MG63 (cell line): ENCODE measurements around the gene ADPRM. TPM values are rescaled to one million over a fixed set of nuclear protein-coding genes. Genes with fewer than 3 reads are reported as not detected.
A peak's percentile ranks its signal among the peaks of the same experiment; 100 is the strongest.
"Not testable (repeated sequence)": the region's sequence is repeated elsewhere in the genome, so short reads cannot be mapped to it uniquely, and the experiment has no call there.

Source experiments
- DNase-seq: peaks from one replicate; pipeline ENCODE4 v3.0.0-alpha.2; 2020
- H3K27me3 ChIP-seq: fragments of 250-450 bp; sonication (Bioruptor Pico); 2 replicates; pipeline ENCODE4 v1.5.1; 2020; ENCODE audit warnings: mild to moderate bottlenecking, moderate library complexity
- H3K36me3 ChIP-seq: fragments of 250-450 bp; sonication (Bioruptor Pico); 2 replicates; pipeline ENCODE4 v1.5.1; 2020; ENCODE audit warnings: mild to moderate bottlenecking, moderate library complexity
- H3K4me3 ChIP-seq: fragments of 250-450 bp; sonication (Bioruptor Pico); 2 replicates; pipeline ENCODE4 v1.5.1; 2020; ENCODE audit warnings: mild to moderate bottlenecking, moderate library complexity
- H3K9me3 ChIP-seq: fragments of 250-450 bp; sonication (Bioruptor Pico); 2 replicates; pipeline ENCODE4 v1.5.1; 2020; ENCODE audit warnings: mild to moderate bottlenecking, moderate library complexity
- total RNA-seq: library from RNA; depleted of rRNA; stranded (reverse); fragments of >200 nt; shearing (Covaris generic); gene quantifications from 2 replicates; pipeline ENCODE4 v1.2.3, GENCODE V29; 2014; ENCODE audit warnings: low replicate concordance

Gene ADPRM
- total RNA-seq, 1 experiment from 2014 or later, result 12.5 TPM

- no peak for DNase-seq
- Histone ChIP-seq H3K27me3 (no peaks in the 10 kb centered on the region), H3K4me3 (no peak overlapping the region), H3K36me3 (no peaks in the 10 kb centered on the region), H3K9me3 (no peaks in the 10 kb centered on the region)
These were observed 34.0 kb downstream of the ADPRM start for GRCh38 chr17:10731408-10731879.

GRCh38 chr17:10732121-10732520 lies 34.7 kb downstream of the ADPRM start:
- H3K36me3 ChIP-seq, H3K4me3 ChIP-seq, H3K27me3 ChIP-seq, H3K9me3 ChIP-seq, DNase-seq: not testable (repeated sequence)

- Histone ChIP-seq H3K4me3 (no peak overlapping the region), H3K9me3 (no peaks in the 10 kb centered on the region), H3K27me3 (no peaks in the 10 kb centered on the region), H3K36me3 (no peaks in the 10 kb centered on the region)
- no peak for DNase-seq
These were observed 36.3 kb downstream of the ADPRM start for GRCh38 chr17:10733666-10734065.

GRCh38 chr17:10735251-10735650 lies 37.9 kb downstream of the ADPRM start:
- DNase-seq, result no peak
- no peak overlapping the region for H3K4me3 ChIP-seq
- H3K27me3 ChIP-seq, result no peaks in the 10 kb centered on the region
- H3K36me3 ChIP-seq, result no peaks in the 10 kb centered on the region
- H3K9me3 ChIP-seq, result no peaks in the 10 kb centered on the region

GRCh38 chr17:10735821-10736220 lies 38.4 kb downstream of the ADPRM start:
- Histone ChIP-seq H3K9me3 (no peaks in the 10 kb centered on the region), H3K4me3 (no peak overlapping the region), H3K36me3 (no peaks in the 10 kb centered on the region), H3K27me3 (no peaks in the 10 kb centered on the region)
- no peak for DNase-seq

- H3K27me3 ChIP-seq, result no peaks in the 10 kb centered on the region
- H3K4me3 ChIP-seq, result no peak overlapping the region
- DNase-seq, result peak; percentile 54
- no peaks in the 10 kb centered on the region for H3K9me3 ChIP-seq
- no peaks in the 10 kb centered on the region for H3K36me3 ChIP-seq
These were observed 39.8 kb downstream of the ADPRM start for GRCh38 chr17:10737168-10737622.

GRCh38 chr17:10737736-10738135 lies 40.3 kb downstream of the ADPRM start:
- H3K9me3 ChIP-seq, result no peaks in the 10 kb centered on the region

GRCh38 chr17:10738521-10739258 lies 41.3 kb downstream of the ADPRM start:
- no peak for DNase-seq
- no peaks in the 10 kb centered on the region for H3K36me3 ChIP-seq
- no peaks in the 10 kb centered on the region for H3K9me3 ChIP-seq
- no peaks in the 10 kb centered on the region for H3K27me3 ChIP-seq
- no peak overlapping the region for H3K4me3 ChIP-seq

More at GRCh38 chr17:10737736-10738135, 40.3 kb downstream of the ADPRM start:
- H3K4me3 ChIP-seq, result no peak overlapping the region
- no peaks in the 10 kb centered on the region for H3K36me3 ChIP-seq
- H3K27me3 ChIP-seq, result no peaks in the 10 kb centered on the region
- no peak for DNase-seq

- Histone ChIP-seq H3K9me3 (no peaks in the 10 kb centered on the region), H3K4me3 (no peak overlapping the region), H3K27me3 (no peaks in the 10 kb centered on the region), H3K36me3 (no peaks in the 10 kb centered on the region)
- DNase-seq, result no peak
These were observed 42.0 kb downstream of the ADPRM start for GRCh38 chr17:10739386-10739785.

- Histone ChIP-seq H3K9me3 (no peaks in the 10 kb centered on the region), H3K4me3 (no peak overlapping the region), H3K27me3 (no peaks in the 10 kb centered on the region), H3K36me3 (no peaks in the 10 kb centered on the region)
- DNase-seq, result no peak
These were observed 44.2 kb downstream of the ADPRM start for GRCh38 chr17:10741416-10742135.

- no peaks in the 10 kb centered on the region for H3K36me3 ChIP-seq
- H3K27me3 ChIP-seq, result no peaks in the 10 kb centered on the region
- H3K9me3 ChIP-seq, result no peaks in the 10 kb centered on the region
- DNase-seq, result no peak
- H3K4me3 ChIP-seq, result no peak overlapping the region
These were observed 45.0 kb downstream of the ADPRM start for GRCh38 chr17:10742431-10742830.

GRCh38 chr17:10743316-10744009 lies 46.1 kb downstream of the ADPRM start:
- no peaks in the 10 kb centered on the region for H3K27me3 ChIP-seq
- H3K9me3 ChIP-seq, result no peaks in the 10 kb centered on the region
- H3K4me3 ChIP-seq, result no peak overlapping the region
- no peaks in the 10 kb centered on the region for H3K36me3 ChIP-seq
- peak; percentile 16 for DNase-seq

GRCh38 chr17:10744501-10745000 lies 47.2 kb downstream of the ADPRM start:
- Histone ChIP-seq H3K36me3 (no peaks in the 10 kb centered on the region), H3K9me3 (no peaks in the 10 kb centered on the region), H3K27me3 (no peaks in the 10 kb centered on the region), H3K4me3 (no peak overlapping the region)
- no peak for DNase-seq

- H3K4me3 ChIP-seq, result no peak overlapping the region
- no peaks in the 10 kb centered on the region for H3K9me3 ChIP-seq
- H3K36me3 ChIP-seq, result no peaks in the 10 kb centered on the region
- peak; percentile 28 for DNase-seq
- H3K27me3 ChIP-seq, result no peaks in the 10 kb centered on the region
These were observed 47.8 kb downstream of the ADPRM start for GRCh38 chr17:10745231-10745630.

- Histone ChIP-seq H3K27me3 (no peaks in the 10 kb centered on the region), H3K36me3 (no peaks in the 10 kb centered on the region), H3K9me3 (no peaks in the 10 kb centered on the region), H3K4me3 (no peak overlapping the region)
- DNase-seq, result no peak
These were observed 51.3 kb downstream of the ADPRM start for GRCh38 chr17:10748531-10749181.

GRCh38 chr17:10750210-10750609 lies 52.8 kb downstream of the ADPRM start:
- no peaks in the 10 kb centered on the region for H3K36me3 ChIP-seq
- no peak for DNase-seq
- H3K4me3 ChIP-seq, result no peak overlapping the region
- H3K27me3 ChIP-seq, result no peaks in the 10 kb centered on the region
- no peaks in the 10 kb centered on the region for H3K9me3 ChIP-seq

- no peaks in the 10 kb centered on the region for H3K27me3 ChIP-seq
- no peaks in the 10 kb centered on the region for H3K9me3 ChIP-seq
- DNase-seq, result no peak
- H3K4me3 ChIP-seq, result no peak overlapping the region
- no peaks in the 10 kb centered on the region for H3K36me3 ChIP-seq
These were observed 54.2 kb downstream of the ADPRM start for GRCh38 chr17:10751563-10751962.
